HG03432 (cell line): ENCODE data around the gene CIDEC.
A peak's percentile ranks its signal among the peaks of the same experiment; 100 is the strongest.
"Not testable (repeated sequence)": the region's sequence is repeated elsewhere in the genome, so short reads cannot be mapped to it uniquely, and the experiment has no call there.

ENCODE experiments used
- ATAC-seq: cut with Tn5 transposase; IDR thresholded peaks from one replicate; pipeline ENCODE4 v1.9.1; 2021; ENCODE audit warnings: mild to moderate bottlenecking, moderate library complexity; ENCODE audit not compliant: unreplicated experiment

CIDEC gene

DNA sequence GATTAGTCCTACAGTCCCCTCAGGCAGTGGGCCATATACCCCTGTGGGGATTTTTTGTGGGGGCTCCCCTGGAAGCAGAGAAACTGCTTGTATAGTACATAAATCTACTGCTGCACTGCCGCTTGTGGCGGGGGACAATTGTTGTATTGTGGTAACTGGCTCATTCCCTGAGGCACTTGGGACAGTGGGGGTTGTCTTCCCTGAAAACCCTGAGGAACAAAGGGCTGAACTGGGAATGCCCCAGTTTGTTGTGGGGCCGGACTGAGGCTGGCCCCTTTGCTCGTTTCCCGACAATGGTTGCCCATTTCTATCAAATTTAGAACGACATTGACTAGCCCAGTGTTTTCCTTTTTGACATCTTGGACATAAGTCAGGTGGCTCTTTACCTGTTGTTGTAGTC is 28.7 kb downstream of the CIDEC start:
- ATAC-seq = not testable (repeated sequence)

DNA sequence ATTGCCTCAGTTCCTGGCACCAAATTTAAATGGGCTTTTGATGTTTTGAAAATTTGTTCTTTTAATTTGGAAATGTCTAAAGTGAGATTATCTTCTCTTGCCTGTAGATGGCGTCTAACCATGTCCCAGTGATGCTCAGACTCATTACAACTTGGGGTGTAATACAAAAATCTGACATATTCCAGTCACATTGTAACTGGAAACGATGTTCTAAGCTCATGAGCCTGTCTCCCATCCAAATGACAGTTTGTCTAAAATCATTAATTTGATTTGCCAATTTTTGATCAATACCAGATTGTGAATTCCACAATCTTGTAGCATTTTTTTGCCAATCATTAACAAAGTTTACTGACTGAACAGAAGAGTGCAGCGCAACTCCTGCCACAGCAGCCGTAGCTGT is 31.2 kb downstream of the CIDEC start:
- not testable (repeated sequence) for ATAC-seq

DNA sequence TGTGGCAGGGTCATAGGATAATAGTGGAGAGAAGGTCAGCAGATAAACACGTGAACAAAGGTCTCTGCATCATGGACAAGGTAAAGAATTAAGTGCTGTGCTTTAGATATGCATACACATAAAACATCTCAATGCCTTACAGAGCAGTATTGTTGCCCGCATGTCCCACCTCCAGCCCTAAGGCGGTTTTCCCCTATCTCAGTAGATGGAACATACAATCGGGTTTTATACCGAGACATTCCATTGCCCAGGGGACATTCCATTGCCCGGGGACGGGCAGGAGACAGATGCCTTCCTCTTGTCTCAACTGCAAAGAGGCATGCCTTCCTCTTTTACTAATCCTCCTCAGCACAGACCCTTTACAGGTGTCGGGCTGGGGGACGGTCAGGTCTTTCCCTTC is 32.2 kb downstream of the CIDEC start:
- not testable (repeated sequence) for ATAC-seq

DNA sequence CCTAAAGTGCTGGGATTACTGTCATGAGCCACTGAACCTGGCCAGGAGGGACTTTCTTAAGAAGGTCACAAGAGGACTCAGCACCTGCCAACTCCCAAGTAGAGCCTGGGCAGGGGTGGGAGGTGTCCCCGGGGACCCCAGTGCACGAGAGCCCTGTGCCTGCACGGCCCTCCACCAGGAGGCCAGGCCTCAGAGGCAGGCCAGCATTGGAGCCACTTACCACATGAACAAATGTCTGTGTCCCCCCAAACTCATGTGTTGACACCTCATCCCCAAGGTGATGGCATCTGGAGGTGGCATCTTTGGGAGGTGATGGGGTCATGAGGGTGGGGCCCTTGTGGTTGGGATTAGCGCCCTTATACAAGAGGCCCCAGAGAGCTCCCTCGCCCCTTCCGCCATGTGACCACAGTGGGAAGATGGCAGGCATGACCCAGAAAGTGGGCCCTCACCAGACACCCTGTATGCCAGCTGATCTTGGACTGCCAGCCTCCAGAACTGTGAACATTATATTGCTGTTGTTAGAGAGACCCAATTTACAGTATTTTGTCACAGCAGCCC is 33.0 kb downstream of the CIDEC start:
- ATAC-seq = no peak

DNA sequence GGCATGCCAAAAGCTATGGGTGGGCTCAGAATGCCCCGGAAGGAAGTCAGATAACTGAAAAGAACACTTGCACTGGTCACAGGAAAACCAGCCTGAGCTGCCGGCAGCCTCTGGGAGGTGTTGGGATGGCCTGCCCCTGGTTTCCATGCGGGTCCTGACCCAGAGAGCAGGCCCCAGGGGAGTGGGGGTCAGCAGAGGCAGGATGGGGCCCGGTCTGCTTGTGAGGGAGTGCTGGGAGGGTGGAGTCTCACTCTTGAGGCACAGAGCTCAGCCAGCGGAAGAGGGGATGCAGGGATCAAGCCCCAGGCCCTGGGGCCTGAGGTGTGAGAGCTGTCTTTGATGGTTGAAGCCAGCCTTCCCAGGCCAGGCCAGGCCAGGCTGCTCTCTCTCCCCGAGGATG is 33.8 kb downstream of the CIDEC start:
- no peak for ATAC-seq

DNA sequence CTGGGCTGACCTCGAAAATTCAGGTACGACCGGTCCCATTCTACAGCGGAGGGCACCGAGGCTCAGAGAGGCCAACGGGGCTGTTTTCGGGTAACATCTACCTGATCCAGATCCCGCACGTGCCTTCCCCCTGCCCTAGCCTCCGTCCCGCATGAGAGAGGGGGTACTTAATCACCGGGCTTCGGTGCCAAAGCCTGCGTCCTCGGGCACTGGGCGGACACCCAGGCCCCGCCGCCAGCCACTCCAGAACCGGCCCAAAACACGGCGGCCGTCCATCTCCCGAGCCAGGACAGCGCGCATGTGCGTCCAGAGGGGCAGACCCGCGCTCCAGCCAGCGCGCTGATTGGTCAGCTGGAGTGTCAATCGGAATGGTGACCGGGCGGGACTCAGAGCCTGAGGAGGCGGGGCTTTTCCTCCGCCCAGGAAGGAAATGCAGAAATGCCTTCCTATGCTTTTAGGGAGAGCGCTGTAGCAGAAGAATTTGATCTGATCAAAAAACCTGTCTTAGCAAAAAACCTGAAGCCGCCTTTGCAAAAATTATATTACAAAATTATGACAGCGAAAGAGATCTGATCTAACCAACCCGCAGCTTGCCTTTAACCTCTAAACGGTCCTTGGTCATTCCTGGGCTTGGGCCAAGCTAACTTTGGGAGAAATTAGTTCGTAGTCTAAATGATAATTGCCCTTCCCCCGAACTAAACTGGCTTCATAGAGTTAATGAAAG is 36.2 kb downstream of the CIDEC start, which contains the start of gene RPUSD3:
Gene RPUSD3 (minus strand): TSS at position 294 of the 724 bp plus-strand sequence. CDS start 18 bp downstream, at position 276.
- ATAC-seq = peak; percentile 98

DNA sequence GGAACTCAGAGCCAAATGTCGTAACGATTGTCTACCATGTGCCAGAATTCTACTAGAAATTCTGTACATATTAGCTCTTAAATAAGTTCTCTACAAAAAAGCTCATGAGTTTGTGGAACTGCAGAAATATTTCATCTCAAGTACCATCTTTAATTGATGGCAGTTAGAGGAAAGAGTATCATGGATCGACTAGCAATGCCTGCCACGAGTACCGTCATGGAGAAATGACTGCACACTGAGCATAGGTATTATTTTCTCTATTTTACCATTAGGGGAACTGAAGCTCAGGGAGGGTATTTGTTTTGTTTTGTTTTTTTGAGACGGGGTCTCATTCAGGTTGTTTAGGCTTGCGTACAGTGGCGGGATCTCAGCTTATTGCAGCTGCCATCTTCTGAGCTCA is 39.0 kb downstream of the CIDEC start:
- ATAC-seq = no peak

DNA sequence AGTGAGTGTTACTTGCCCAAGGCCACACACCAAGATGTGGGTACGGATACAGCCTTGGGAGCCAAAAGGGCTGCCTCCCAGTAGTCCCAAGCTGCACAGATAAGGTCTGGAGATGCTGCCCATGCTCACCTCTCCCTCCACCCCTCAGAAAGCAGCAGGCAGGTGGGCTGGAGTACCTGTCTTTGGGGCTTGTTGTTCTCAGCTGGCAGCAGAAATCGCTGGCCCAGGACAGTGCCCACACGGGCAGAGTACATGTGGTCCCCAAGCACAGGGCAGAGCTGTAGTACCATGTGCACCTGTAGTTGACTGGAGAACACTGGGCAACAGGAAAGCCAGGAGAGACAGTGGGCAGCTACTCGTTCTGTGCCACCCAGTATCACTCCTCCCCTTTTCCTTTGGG is 41.2 kb downstream of the CIDEC start:
- ATAC-seq = no peak

DNA sequence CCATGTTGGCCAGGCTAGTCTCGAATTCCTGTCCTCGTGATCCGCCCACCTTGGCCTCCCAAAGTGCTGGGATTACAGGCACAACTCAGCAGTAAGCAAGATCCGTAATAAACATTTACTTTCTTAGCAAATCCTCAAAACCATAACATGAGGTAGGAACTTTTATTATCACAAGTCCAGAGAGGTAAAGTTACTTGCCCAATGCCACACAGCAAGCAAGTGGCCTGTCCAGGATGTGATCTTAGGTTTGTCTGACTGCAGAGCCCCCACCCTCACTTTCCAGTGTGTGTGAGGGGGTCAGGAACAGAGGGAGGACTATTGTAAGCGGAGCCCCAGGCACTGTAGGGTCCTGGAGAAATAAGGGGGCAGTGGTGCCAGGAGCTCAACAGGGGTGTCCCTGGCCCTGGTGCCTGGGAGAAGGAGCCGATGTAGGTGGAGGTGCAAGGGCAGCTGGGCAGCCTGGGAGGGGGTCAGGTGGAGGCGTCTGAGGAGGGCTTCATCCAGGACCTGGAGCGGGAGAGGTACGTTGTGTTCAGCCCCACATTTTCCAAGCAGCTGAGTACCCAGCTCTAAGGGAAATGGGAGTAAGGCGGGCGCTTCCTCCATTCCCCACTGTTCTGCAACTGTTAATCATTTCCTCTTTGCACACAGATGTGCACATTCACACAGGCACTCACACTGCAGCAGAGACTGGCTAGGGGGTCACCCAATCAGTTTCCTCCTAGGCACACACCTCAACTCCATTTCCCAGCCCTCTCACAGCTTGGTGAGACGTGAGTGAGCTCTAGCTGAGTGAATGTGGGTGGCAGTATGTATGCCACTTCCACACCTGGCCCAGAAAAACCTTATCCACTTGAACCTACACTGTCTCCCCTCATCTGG is 42.1 kb downstream of the CIDEC start:
- ATAC-seq = no peak

DNA sequence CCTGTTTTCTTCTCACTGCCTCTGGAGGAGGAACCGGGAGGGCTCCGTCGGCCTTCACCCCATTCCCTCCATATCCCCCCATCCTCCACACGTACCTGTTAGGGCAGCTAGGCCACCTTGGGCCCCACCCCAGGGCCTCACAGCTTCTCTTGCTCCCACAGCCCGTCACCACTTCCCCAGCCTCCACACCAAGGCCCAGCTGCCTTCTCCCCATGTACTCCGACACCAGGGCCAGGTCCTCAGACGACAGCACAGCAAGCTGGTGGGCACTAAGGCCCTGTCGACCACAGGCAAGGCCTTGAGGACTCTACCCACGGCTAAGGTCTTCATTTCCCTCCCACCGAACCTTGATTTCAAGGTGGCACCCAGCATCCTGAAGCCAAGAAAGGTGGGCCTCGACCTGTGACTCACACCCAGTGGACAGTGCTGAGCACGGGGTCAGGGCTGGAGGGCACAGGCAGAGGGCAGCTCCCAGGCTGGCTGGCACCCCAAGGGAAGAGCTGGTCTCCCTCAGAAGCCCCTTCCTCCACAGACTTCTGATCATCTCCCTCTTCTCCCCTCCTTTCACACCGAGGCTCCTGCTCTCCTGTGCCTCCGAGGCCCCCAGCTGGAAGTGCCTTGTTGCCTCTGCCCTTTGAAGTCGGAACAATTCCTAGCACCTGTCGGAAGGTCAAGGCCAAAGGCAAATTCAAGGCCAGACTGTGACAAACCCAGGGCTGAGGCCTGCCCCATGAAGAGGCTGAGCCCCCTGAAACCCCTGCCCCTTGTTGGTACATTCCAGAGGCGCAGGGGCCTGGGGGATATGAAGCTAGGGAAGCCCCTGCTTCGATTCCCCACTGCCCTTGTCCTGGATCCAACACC is 45.3 kb downstream of the CIDEC start:
- ATAC-seq = no peak

DNA sequence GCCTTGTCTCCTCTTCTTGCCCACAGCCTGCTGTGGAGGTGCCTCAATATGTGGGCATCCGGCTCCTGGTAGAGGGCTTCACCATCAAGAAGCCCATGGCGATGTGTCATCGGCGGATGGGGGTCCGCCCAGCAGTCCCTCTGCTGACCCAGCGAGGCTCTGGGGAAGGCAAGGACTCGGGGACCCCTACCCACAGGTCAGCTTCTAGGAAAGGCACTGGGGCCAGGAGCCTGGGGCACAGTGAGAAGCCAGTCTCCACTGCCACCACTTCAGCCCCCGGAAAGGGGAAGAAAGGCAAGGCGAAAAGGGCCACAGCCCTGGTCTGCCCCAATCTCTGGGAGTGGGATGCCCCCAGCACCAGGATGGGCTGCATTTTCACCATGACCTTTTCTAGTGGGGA is 47.0 kb downstream of the CIDEC start:
- no peak for ATAC-seq

DNA sequence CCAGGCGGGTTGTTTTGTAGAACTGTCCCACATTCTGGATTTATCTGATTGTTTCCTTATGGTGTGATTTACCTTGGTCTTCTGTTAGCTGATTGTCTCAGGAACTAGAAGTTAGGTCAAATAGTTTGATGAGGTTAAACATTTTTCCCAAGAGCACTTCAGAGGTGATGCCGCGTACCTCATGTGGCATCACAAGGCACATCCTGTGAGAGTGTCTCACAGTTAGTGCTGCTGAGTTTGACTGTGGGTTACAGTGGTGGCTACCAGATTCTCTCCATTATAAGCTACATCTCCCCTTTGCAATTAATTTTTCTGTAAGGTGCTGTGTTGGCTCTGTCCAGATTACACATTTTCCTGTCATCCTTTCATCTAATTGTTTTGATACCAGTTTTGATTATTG is 48.8 kb downstream of the CIDEC start:
- no peak for ATAC-seq

DNA sequence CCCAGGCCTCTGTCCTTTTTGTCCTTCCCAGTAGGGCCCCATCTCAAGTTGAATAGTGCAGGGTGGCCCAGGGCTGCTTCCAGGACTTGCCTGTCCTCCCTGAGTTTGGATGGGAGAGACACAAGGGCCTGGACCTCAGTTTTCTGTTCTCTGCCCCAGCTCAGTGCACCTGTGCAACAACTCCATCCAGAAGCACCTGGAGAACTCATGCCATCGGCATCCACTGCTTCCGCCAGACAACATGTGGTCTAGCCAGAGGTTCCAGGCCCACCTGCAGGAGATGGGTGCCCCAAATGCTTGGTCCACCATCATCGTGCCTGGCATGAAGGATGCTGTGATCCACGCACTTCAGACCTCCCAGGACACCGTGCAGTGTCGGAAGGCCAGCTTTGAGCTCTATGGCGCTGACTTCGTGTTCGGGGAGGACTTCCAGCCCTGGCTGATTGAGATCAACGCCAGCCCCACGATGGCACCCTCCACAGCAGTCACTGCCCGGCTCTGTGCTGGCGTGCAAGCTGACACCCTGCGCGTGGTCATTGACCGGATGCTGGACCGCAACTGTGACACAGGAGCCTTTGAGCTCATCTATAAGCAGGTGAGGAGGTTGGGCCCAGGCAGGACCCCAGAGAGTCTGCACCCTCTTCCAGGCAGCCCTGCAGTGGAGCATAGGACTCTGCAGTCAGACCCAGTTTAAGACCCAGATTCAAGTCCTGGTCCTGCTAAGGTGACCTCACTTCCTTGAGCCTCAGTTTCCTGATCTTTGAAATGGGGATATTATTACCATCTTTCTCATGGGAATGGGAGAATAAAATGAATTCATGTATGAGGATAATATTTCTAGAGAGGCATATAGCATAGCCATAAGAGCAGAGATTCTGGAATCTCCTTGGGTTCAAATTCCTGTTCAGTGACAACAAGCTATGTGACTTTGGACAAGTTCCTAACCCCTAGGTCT is 51.0 kb downstream of the CIDEC start:
- ATAC-seq = no peak

DNA sequence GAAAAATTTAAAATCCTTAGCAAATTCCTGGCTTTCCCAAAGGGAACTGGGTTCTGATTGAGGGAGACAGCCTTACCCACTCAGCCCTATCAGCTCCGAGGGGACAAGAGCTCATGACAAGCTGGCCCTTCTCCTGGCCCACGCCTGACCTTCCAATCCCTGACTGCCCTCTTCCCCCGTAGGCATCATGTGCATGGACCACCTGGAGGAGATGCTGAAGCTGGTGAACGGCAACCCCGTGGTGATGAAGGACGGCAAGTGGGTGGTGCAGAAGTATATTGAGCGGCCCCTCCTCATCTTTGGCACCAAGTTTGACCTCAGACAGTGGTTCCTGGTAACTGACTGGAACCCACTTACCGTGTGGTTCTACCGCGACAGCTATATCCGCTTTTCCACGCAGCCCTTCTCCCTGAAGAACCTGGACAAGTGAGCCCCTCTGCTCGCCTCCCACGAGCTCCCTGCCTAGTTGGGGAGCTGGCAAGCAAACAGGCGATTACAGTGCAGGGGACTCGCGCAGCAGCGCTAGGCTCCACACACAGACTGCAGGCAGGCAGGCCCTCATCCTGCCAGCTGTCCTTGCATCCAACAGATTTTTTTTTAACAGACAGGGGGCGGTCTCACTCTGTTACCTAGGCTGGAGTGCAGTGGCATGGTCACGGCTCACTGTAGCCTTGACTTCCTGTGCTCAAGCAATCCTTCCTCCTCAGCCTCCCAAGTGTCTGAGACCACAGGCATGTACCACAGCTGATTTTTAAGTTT is 53.1 kb downstream of the CIDEC start:
- ATAC-seq = peak; percentile 43

DNA sequence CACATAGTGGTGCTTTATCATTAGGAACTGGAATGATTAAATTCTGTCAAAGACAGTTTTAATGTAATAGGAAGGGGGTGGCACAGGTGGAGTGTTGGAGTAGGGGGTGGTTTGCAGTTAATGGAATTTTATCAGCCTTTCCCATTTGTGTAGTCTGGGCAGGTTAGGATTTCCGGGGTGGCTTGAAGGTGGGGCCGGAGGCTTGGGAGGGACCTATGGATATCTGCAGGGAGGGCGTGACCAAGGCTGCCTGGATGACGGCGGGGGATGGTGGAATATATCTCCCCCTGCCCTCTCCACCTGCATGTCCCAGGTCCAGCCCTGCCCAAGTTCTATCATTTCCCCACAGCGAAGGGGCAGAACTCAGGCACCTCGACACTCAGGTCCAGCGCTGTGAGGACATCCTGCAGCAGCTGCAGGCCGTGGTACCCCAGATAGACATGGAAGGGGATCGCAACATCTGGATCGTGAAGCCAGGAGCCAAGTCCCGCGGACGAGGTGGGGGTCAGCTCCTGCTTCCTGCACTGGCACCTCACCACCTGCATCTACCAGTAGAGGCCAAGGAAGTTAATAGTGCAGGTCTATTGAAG is 54.5 kb downstream of the CIDEC start:
- ATAC-seq = no peak

DNA sequence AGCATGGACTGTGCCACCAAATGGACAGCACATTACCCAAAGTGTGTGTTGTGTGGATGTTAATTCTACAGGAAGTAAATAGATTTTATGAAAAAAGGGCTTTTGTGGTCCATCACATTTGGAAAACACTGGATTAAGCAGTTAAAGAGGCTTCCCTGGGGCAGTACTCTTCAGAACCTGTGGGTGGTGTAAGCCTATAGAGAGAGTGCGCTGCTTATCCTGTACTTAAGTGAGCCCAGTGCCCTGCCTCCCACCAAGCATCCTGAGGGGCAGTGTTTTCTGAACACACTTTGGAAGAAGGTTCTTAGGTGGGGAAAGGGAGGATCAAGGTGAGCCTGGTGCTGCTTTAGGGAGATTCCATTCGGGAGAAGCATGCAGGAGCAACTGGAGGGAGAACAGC is 59.1 kb downstream of the CIDEC start:
- ATAC-seq = no peak

DNA sequence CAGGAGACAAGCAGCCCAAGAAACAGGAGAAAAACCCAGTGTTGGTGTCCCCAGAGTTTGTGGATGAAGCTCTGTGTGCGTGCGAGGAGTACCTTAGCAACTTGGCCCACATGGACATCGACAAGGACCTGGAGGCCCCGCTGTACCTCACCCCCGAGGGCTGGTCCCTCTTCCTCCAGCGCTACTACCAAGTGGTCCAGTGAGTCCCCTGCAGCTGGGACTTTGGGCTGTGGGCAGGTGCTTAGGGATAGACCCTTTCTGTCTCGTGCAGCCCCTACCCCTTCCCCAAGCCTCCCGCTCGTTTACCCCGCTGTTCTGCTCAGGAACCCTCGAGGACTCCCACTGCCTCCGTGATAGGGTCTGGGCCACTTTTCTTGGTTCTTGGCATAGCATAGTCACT is 59.5 kb downstream of the CIDEC start:
- ATAC-seq = no peak

DNA sequence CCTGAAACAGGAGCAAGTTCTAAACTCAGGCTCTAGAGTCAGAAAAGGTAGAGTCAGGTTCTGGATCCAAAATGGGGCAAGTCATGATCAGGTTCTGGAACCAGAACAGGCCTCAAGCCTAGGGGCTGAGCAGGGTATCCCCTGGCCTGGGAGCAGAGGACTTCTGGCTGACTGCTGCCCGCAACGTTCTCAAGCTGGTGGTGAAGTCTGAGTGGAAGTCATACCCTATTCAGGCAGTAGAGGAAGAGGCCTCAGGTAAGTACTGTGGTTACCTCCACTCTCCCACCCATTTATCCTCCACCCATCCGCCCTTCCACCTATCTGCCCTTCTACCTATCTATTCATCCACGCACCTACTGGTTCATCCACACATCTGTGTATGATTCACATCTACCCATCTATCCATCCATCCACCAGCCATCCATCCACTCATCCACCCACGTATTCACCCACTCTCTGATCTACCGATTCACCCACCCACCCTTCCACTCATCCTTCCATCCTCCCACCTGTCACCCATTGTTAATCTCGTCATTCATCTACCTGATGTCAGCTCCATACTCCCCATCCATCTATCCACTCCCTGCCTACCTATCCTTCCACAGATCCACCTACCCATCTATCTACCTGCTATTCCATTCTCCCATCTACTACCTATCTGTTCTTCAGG is 61.3 kb downstream of the CIDEC start:
- ATAC-seq = no peak
